D341Med (cell line): ENCODE measurements around the gene RHOG.
"Not testable (repeated sequence)": the region's sequence is repeated elsewhere in the genome, so short reads cannot be mapped to it uniquely, and the experiment has no call there.

Source experiments
- DNase-seq: peaks from one replicate; pipeline ENCODE4 v3.0.0; 2012; ENCODE audit warnings: low spot score

RHOG gene

GRCh38 chr11:3834349-3834663 is 6.5 kb downstream of the RHOG start:
- DNase-seq, result no peak

GRCh38 chr11:3833449-3833848 is 7.3 kb downstream of the RHOG start:
- DNase-seq, result no peak

- DNase-seq, result no peak
Measured at GRCh38 chr11:3832816-3833215, 7.9 kb downstream of the RHOG start.

GRCh38 chr11:3831378-3832239 is 9.2 kb downstream of the RHOG start:
- DNase-seq, result no peak

- DNase-seq, result no peak
Measured at GRCh38 chr11:3830730-3831129, 10.0 kb downstream of the RHOG start.

- DNase-seq, result no peak
Measured at GRCh38 chr11:3830088-3830487, 10.7 kb downstream of the RHOG start.

GRCh38 chr11:3827434-3828186 is 13.1 kb downstream of the RHOG start:
- no peak for DNase-seq

- DNase-seq, result no peak
Measured at GRCh38 chr11:3826721-3827120, 14.0 kb downstream of the RHOG start.

- no peak for DNase-seq
Measured at GRCh38 chr11:3825473-3826154, 15.1 kb downstream of the RHOG start.

- peak; percentile 62 for DNase-seq
Measured at GRCh38 chr11:3824714-3825472, 15.9 kb downstream of the RHOG start.

GRCh38 chr11:3823762-3824506 is 16.8 kb downstream of the RHOG start:
- DNase-seq, result no peak

- no peak for DNase-seq
Measured at GRCh38 chr11:3823303-3823702, 17.5 kb downstream of the RHOG start.

GRCh38 chr11:3822312-3822711 is 18.4 kb downstream of the RHOG start:
- DNase-seq, result no peak

- no peak for DNase-seq
Measured at GRCh38 chr11:3820971-3821370, 19.8 kb downstream of the RHOG start.

GRCh38 chr11:3817181-3817800 is 23.5 kb downstream of the RHOG start:
- DNase-seq, result no peak

- no peak for DNase-seq
Measured at GRCh38 chr11:3816673-3817072, 24.1 kb downstream of the RHOG start.

GRCh38 chr11:3815845-3816244 is 24.9 kb downstream of the RHOG start:
- DNase-seq, result no peak

GRCh38 chr11:3814832-3815231 is 25.9 kb downstream of the RHOG start:
- DNase-seq, result not testable (repeated sequence)

GRCh38 chr11:3810951-3811350 is 29.8 kb downstream of the RHOG start:
- DNase-seq, result no peak

- DNase-seq, result no peak
Measured at GRCh38 chr11:3810446-3810845, 30.3 kb downstream of the RHOG start.

- DNase-seq, result no peak
Measured at GRCh38 chr11:3809624-3809928, 31.2 kb downstream of the RHOG start.
